Body of pancreas (tissue), 4 donors: ENCODE measurements around the gene HTR3A.

ENCODE experiments used
- CTCF ChIP-seq, 7 experiments: fragments of 450-650 bp in 4 of 7; fragments of 200-600 bp in 3 of 7; sonication (generic) in 3 of 7; IDR thresholded peaks; one replicate each; pipeline ENCODE4 v1.5.1; 2016 to 2019; ENCODE audit warnings: antibody characterized with exemption in 7 of 7
- POLR2A ChIP-seq, 3 donors: fragments of 450-650 bp; IDR thresholded peaks; one replicate each; pipeline ENCODE4 v1.6.1; 2016; ENCODE audit warnings: antibody characterized with exemption in 3 of 3, mild to moderate bottlenecking in 2 of 3

GRCh38 chr11:113926273-113927197 lies 48.4 kb upstream of the HTR3A start:
- TF ChIP-seq POLR2A (IDR thresholded peaks at IDR 0.05) (no peak), CTCF (IDR thresholded peaks at IDR 0.05) (no peak)
